Measurements from ENCODE around the gene MBP. TPM values are rescaled to one million over a fixed set of nuclear protein-coding genes. Genes with fewer than 3 reads are reported as not detected.
A peak's percentile ranks its signal among the peaks of the same experiment; 100 is the strongest.

The MBP gene
- total and polyA plus RNA-seq, 10 of the 15 experiments (the other 5 are each of a cell fraction or from before 2014, with no cell fraction given) = 12.2 to 67.8 (median 42.1) TPM

GRCh38 chr18:76981396-76981968 is 151.1 kb downstream of the MBP start:
- in situ Hi-C loops (cut with MboI) = loop anchor here (5.0 to 10.0 kb wide), 2 partner anchors 59 to 177 kb away; no protein-coding TSS in a partner anchor
- under 1% methylated on average over 13 of the region's 13 CpGs for WGBS (ENCODE audit: insufficient coverage, insufficient replicate concordance, low lambda C conversion rate, missing lambda C conversion rate)
- RAD21 ChIA-PET (ENCODE audit: unreplicated experiment) = interaction anchor here (0.6 to 5.5 kb wide), 13 partner anchors 18 to 230 kb away, joined by 3 to 70 read pairs (median 5); no protein-coding TSS in a partner anchor
- ATAC-seq = peak; percentile 82
- Histone ChIP-seq H3K36me3 (ENCODE audit: control insufficient read depth in 2 of 2, insufficient read depth in 2 of 2, low read length in 1 of 2) (no peaks in the 10 kb centered on the region), H3K9me3 (replicated peaks; ENCODE audit: control insufficient read depth, insufficient read depth, low read length) (no peaks in the 10 kb centered on the region), H2AFZ (ENCODE audit: control insufficient read depth, low read depth, low read length) (peak overlapping the region; percentile 66), H3K4me1 (ENCODE audit: control insufficient read depth, insufficient read depth, low read length) (peaks cover 21% of the 10 kb centered on the region), H3K4me3 (peak overlapping the region; percentile 29; the same call in 1 of the 2 replicates), H3K9ac (ENCODE audit: control insufficient read depth, insufficient read depth, low read length) (peak overlapping the region; percentile 17; the same call in 1 of the 2 replicates), H3K27me3 (replicated peaks in 1 of 2; ENCODE audit: control insufficient read depth in 2 of 2, insufficient read depth in 2 of 2, low read length in 1 of 2) (no peaks in the 10 kb centered on the region), H4K20me1 (ENCODE audit: control insufficient read depth, insufficient read depth) (no peaks in the 10 kb centered on the region), H3K4me2 (ENCODE audit: control insufficient read depth, insufficient read depth) (peak overlapping the region; percentile 48), H3K27ac (ENCODE audit: control insufficient read depth, insufficient read depth) (peak overlapping the region; percentile 69), H3K79me2 (ENCODE audit: control insufficient read depth, insufficient read depth, low read length) (no peaks in the 10 kb centered on the region)
- peak; percentile 84 for FAIRE-seq
- SMC1A ChIA-PET (ENCODE audit: uncharacterized antibody, unreplicated experiment) = interaction anchor here (0.6 to 7.6 kb wide), 19 partner anchors 11 to 230 kb away, joined by 3 to 140 read pairs (median 3); no protein-coding TSS in a partner anchor
- CTCF ChIA-PET = interaction anchor here (0.9 to 12.7 kb wide), 18 partner anchors 11 to 230 kb away, joined by 3 to 236 read pairs (median 8); no protein-coding TSS in a partner anchor
- intact Hi-C loops (cut with micrococcal nuclease; ENCODE audit: unreplicated experiment) = loop anchor here (2.0 kb wide), 1 partner anchor 17 kb away; no protein-coding TSS in a partner anchor
- no TSS peak for BruUV-seq (replicated peaks)
- POLR2A ChIA-PET = no interaction called here
- DNase-seq (ENCODE audit: low read depth, low spot score) = peak; percentile 52
- TF ChIP-seq MEF2B (IDR thresholded peaks at IDR 0.05; ENCODE audit: partially characterized antibody, poor library complexity, severe bottlenecking) (peak; percentile 97), CREM (IDR thresholded peaks at IDR 0.05; ENCODE audit: low read depth) (0 out of 2 replicates have a peak, but pooled peaks have one; percentile 11), CTCF (IDR thresholded peaks at IDR 0.05 in 2 of 3, conservative IDR thresholded peaks at IDR 0.05 in 1 of 3; ENCODE audit: control insufficient read depth in 2 of 3, extremely low read depth in 1 of 3, insufficient read depth in 1 of 3, low read depth in 3 of 3, low read length in 3 of 3) (peak in 2 of 3 experiments; percentile 11 to 53; a peak in 3 of 6 replicates), CEBPB (IDR thresholded peaks at IDR 0.05; ENCODE audit: borderline replicate concordance in 1 of 2, low read depth in 2 of 2, low read length in 2 of 2) (no peak), YY1 (IDR thresholded peaks at IDR 0.05; ENCODE audit: low read depth, low read length) (no peak), CBX5 (IDR thresholded peaks at IDR 0.05; ENCODE audit: low read depth) (no peak), NR2C1 (IDR thresholded peaks at IDR 0.05) (no peak), MYC (IDR thresholded peaks at IDR 0.05; ENCODE audit: insufficient read depth, insufficient read length, insufficient replicate concordance, low read length, severe bottlenecking) (no peak), RCOR1 (conservative IDR thresholded peaks at IDR 0.05; ENCODE audit: low read depth, low read length) (no peak), RELA (IDR thresholded peaks at IDR 0.05; ENCODE audit: borderline replicate concordance, partially characterized antibody) (peak; percentile 47), ATF3 (IDR thresholded peaks at IDR 0.05; ENCODE audit: borderline replicate concordance, extremely low read depth, low read depth, low read length) (no peak), RELB (IDR thresholded peaks at IDR 0.05; ENCODE audit: low read depth) (peak; percentile 86), MAX (IDR thresholded peaks at IDR 0.05; ENCODE audit: low read depth, low read length) (peak; percentile 37; the same call in 1 of the 2 replicates), IKZF1 (conservative IDR thresholded peaks at IDR 0.05) (peak; percentile 45; the same call in 1 of the 2 replicates), TBL1XR1 (IDR thresholded peaks at IDR 0.05; ENCODE audit: low read depth, low read length) (no peak), HDAC6 (IDR thresholded peaks at IDR 0.05; ENCODE audit: unreplicated experiment) (no peak), SUPT20H (IDR thresholded peaks at IDR 0.05; ENCODE audit: borderline replicate concordance, control insufficient read depth, low read depth, low read length) (no peak), TCF3 (IDR thresholded peaks at IDR 0.05; ENCODE audit: borderline replicate concordance, insufficient read depth, low read depth, low read length) (0 out of 2 replicates have a peak, but pooled peaks have one; percentile 26)

All from GM12878 (cell line).